HFFc6 (cell line): ENCODE results near the gene ACP1. TPM values are rescaled to one million over a fixed set of nuclear protein-coding genes. Genes with fewer than 3 reads are reported as not detected.

Source experiments
- DNase-seq: peaks from one replicate; pipeline ENCODE4 v3.0.0-alpha.2; 2018
- H3K27ac Mint-ChIP-seq: 2 replicates; pipeline ENCODE4 v1.8.0; 2020; ENCODE audit warnings: mild to moderate bottlenecking, mixed read lengths
- H3K27me3 Mint-ChIP-seq: 2 replicates; pipeline ENCODE4 v1.8.0; 2021; ENCODE audit warnings: mild to moderate bottlenecking, moderate library complexity, mixed read lengths; ENCODE audit not compliant: insufficient read depth
- H3K36me3 Mint-ChIP-seq: 2 replicates; pipeline ENCODE4 v1.8.0; 2021; ENCODE audit warnings: low read depth, mixed read lengths
- H3K4me1 Mint-ChIP-seq: 2 replicates; pipeline ENCODE4 v1.8.0; 2020; ENCODE audit warnings: low read depth, mixed read lengths
- H3K4me3 Mint-ChIP-seq: 2 replicates; pipeline ENCODE4 v1.8.0; 2020; ENCODE audit warnings: mild to moderate bottlenecking, moderate library complexity, mixed read lengths
- H3K9me3 Mint-ChIP-seq: 2 replicates; pipeline ENCODE4 v1.8.0; 2020; ENCODE audit warnings: mild to moderate bottlenecking, mixed read lengths
- total RNA-seq, 6 experiments: library from RNA; stranded (reverse); fragmentation: NEBNext Ultra II Directional; extraction: Animal tissue kit (Norgen Biotek cat#: 25700); gene quantifications; 2 replicates in 1 of 6; 3 replicates in 5 of 6; pipeline ENCODE4 v1.2.3, GENCODE V29; 2021
- TF ChIP-seq, protein P1 (sequence below): fragments of 200-600 bp; sonication (generic); IDR thresholded peaks from 2 replicates; pipeline ENCODE4 v1.5.0; 2021; ENCODE audit warnings: antibody characterized with exemption, mild to moderate bottlenecking

ACP1 gene
- total RNA-seq, 6 experiments from 2014 or later = 83.4 to 95.3 (median 89.2) TPM

DNA sequence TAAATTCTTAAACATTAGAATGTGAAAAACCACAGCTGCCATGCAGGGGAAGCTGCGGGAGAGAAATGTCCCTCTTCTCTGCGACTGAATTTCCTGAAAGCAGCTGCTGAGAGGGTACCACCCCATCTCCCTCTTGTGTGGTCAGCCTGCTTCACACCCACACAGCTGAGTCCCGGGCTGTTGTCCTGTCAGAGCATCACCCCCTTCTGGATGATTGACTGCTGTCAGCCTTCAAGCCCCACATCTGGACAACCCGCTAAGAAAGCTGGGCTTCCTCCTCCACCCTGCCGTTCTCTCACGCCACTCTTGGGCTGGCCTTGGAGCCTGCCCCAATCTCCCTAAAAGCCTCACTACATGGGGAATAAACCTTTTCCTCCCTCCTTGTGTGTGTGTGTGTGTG lies 26.9 kb upstream of the ACP1 start:
- H3K4me1 Mint-ChIP-seq = no peaks in the 10 kb centered on the region
- H3K36me3 Mint-ChIP-seq = peaks cover 12% of the 10 kb centered on the region
- TF ChIP-seq, protein P1, sequence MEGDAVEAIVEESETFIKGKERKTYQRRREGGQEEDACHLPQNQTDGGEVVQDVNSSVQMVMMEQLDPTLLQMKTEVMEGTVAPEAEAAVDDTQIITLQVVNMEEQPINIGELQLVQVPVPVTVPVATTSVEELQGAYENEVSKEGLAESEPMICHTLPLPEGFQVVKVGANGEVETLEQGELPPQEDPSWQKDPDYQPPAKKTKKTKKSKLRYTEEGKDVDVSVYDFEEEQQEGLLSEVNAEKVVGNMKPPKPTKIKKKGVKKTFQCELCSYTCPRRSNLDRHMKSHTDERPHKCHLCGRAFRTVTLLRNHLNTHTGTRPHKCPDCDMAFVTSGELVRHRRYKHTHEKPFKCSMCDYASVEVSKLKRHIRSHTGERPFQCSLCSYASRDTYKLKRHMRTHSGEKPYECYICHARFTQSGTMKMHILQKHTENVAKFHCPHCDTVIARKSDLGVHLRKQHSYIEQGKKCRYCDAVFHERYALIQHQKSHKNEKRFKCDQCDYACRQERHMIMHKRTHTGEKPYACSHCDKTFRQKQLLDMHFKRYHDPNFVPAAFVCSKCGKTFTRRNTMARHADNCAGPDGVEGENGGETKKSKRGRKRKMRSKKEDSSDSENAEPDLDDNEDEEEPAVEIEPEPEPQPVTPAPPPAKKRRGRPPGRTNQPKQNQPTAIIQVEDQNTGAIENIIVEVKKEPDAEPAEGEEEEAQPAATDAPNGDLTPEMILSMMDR = no peak
- H3K27me3 Mint-ChIP-seq = no peaks in the 10 kb centered on the region; the same call in 1 of the 2 replicates
- H3K9me3 Mint-ChIP-seq = no peaks in the 10 kb centered on the region
- no peak for DNase-seq
- H3K4me3 Mint-ChIP-seq = no peak overlapping the region
- no peak overlapping the region for H3K27ac Mint-ChIP-seq

DNA sequence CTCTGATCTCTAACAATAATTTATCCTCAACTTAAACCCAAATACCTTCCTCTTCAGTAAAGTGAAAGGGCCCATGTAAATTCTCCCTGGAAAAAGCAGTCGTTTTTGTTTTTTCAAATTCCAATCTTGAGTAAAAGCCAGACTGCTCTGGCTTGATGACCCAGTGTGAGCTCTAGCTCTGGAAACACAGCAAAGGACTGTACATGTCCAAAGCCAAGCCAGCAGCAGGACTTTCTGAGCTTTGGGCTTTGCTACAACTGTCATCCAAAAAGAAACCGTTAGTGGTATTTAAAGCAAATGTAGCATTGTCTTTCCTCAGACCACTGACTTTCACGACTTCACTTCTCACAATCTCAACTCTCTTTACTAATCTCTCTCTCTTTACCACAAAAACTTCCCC lies 26.3 kb upstream of the ACP1 start:
- Mint-ChIP-seq H3K4me3 (no peak overlapping the region), H3K27me3 (no peaks in the 10 kb centered on the region; the same call in 1 of the 2 replicates), H3K9me3 (no peaks in the 10 kb centered on the region), H3K27ac (no peak overlapping the region), H3K36me3 (peaks cover 17% of the 10 kb centered on the region), H3K4me1 (no peaks in the 10 kb centered on the region)
- DNase-seq = no peak
- TF ChIP-seq, protein P1 = no peak

DNA sequence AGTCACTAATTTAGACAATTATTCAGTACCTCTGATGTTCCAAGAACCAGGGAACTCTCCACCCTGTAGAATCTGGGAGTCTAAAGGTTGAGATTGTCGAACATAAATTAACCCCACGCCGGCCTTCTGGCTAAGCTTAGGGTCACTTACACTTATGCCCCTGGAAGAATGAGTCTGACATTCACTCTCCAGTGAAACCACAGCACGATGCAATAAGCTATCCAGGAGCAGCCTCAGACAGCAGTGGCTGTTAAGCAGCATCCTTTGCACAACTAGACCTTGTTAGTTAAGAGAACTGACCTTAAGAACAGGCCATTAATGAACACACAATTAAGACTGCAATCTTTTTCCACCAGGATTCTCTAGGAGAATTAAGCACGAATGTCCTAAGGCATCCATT lies 25.9 kb upstream of the ACP1 start:
- H3K4me1 Mint-ChIP-seq = no peaks in the 10 kb centered on the region

DNA sequence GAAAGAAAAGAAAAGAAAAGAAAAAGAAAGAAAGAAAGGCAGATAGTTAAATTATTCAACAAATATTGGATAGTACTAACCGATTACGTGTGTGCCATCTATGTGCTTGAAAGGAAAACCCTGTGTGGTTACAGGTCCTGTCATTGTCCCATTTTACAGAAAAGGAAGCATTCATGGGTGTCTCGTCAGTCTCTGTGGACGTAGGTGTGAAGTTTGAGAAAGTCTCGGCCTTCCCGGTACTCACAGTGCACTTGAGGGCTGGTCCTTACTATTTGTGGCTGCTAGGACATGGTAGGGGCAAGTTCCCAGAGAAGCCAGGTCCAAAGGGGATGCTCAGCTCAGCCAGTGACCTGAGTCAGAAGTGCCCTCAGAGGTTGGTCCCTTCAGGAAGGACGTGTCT lies 20.2 kb upstream of the ACP1 start:
- Mint-ChIP-seq H3K36me3 (peaks cover 24% of the 10 kb centered on the region), H3K4me1 (peaks cover 10% of the 10 kb centered on the region), H3K9me3 (no peaks in the 10 kb centered on the region), H3K27ac (no peak overlapping the region), H3K27me3 (peaks cover 1% of the 10 kb centered on the region; the same call in 1 of the 2 replicates), H3K4me3 (no peak overlapping the region)
- no peak for DNase-seq
- TF ChIP-seq, protein P1 = no peak

More for the DNA sequence above, 25.9 kb upstream of the ACP1 start:
- H3K4me3 Mint-ChIP-seq = no peak overlapping the region
- H3K36me3 Mint-ChIP-seq = peaks cover 20% of the 10 kb centered on the region
- no peak for DNase-seq
- peaks cover under 1% of the 10 kb centered on the region; the same call in 1 of the 2 replicates for H3K27me3 Mint-ChIP-seq
- TF ChIP-seq, protein P1 = no peak
- H3K27ac Mint-ChIP-seq = no peak overlapping the region
- H3K9me3 Mint-ChIP-seq = no peaks in the 10 kb centered on the region

DNA sequence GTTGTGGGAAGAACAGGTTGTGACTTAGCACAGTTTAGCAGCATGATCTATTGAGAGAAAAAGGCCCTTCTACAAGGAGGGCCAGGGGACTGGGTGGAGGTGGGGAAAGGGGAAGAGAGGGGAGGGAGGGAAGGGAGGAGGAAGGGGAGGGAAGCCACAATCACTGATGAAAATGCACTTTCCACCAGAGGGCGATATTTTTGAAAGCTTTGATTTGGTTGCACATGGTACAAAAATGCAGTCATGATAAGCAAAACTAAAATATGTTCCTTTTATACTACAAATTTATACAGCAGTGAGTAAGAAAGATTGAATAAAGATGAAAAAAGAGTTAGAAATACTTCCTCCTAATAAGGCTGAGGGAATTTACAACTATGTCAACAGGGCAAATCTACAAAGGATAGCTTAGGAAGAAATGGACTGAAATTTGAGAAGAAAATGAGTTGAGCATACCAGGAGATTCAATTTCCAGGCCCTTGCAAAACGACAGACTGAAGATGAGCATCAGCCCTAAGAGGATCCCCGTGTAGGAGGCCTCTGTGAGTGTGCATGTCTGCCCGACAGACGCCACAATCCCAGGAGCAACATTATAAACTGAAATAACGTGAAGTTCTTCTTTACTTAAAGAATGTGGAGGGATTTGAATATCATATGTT lies 18.1 kb upstream of the ACP1 start:
- Mint-ChIP-seq H3K27ac (peak overlapping the region; percentile 55), H3K4me3 (no peak overlapping the region), H3K36me3 (peaks cover 19% of the 10 kb centered on the region), H3K4me1 (peaks cover 10% of the 10 kb centered on the region), H3K9me3 (no peaks in the 10 kb centered on the region), H3K27me3 (peaks cover 1% of the 10 kb centered on the region; the same call in 1 of the 2 replicates)
- peak; percentile 67 for DNase-seq
- TF ChIP-seq, protein P1 = peak; percentile 89
